Large intestine (tissue), 3 donors: ENCODE results near the gene TPD52L1. TPM values are rescaled to one million over a fixed set of nuclear protein-coding genes. Genes with fewer than 3 reads are reported as not detected.
"Not testable (repeated sequence)": the region's sequence is repeated elsewhere in the genome, so short reads cannot be mapped to it uniquely, and the experiment has no call there.

Source experiments
- DNase-seq, 2 donors: peaks; one replicate each; pipeline versions ENCODE4 v3.0.0 to v3.0.0-alpha.2; 2013
- H3K27ac ChIP-seq: one replicate; pipeline ENCODE4 v1.5.1; 2013; ENCODE audit warnings: low read length
- H3K27me3 ChIP-seq: 2 replicates; pipeline ENCODE4 v1.6.1; 2013; ENCODE audit warnings: low read length; ENCODE audit not compliant: control insufficient read depth, insufficient read depth
- H3K36me3 ChIP-seq: 2 replicates; pipeline ENCODE4 v1.6.1; 2013; ENCODE audit warnings: low read length; ENCODE audit not compliant: control insufficient read depth, insufficient read depth
- H3K4me1 ChIP-seq: one replicate; pipeline ENCODE4 v1.6.1; 2013; ENCODE audit warnings: low read length; ENCODE audit not compliant: control insufficient read depth, insufficient read depth
- H3K4me3 ChIP-seq: one replicate; pipeline ENCODE4 v1.5.1; 2013; ENCODE audit warnings: low read length
- H3K9me3 ChIP-seq: one replicate; pipeline ENCODE4 v1.6.1; 2013; ENCODE audit warnings: mild to moderate bottlenecking, low read depth, low read length, moderate library complexity; ENCODE audit not compliant: control insufficient read depth
- WGBS: methylation state at CpG from one replicate; pipeline ENCODE4 v1.1.5; 2013; ENCODE audit warnings: low lambda C conversion rate; ENCODE audit not compliant: insufficient coverage; 5-methylcytosine and 5-hydroxymethylcytosine counted together
- polyA plus RNA-seq: library from polyadenylated mRNA; unstranded; fragments of 120-200 nt; gene quantifications from one replicate; pipeline ENCODE4 v1.2.1, GENCODE V29; 2013

TPD52L1 gene
- polyA plus RNA-seq, 1 donor, result 53.4 TPM

- no peaks in the 10 kb centered on the region for H3K36me3 ChIP-seq
- no peaks in the 10 kb centered on the region for H3K4me1 ChIP-seq
- no peak overlapping the region for H3K27ac ChIP-seq
- peak; percentile 15 to 30 for DNase-seq
- H3K27me3 ChIP-seq, result no peaks in the 10 kb centered on the region
- H3K4me3 ChIP-seq, result no peak overlapping the region
- WGBS, result no CpG with 5 or more reads among the region's 1 CpG
- H3K9me3 ChIP-seq, result peaks cover 23% of the 10 kb centered on the region
Observed at GRCh38 chr6:125114248-125114858, 39.2 kb upstream of the TPD52L1 start.

- Histone ChIP-seq H3K36me3 (no peaks in the 10 kb centered on the region), H3K4me3 (no peak overlapping the region), H3K27me3 (no peaks in the 10 kb centered on the region), H3K27ac (no peak overlapping the region), H3K9me3 (peaks cover 18% of the 10 kb centered on the region), H3K4me1 (no peaks in the 10 kb centered on the region)
- 100% methylated on average over 1 of the region's 1 CpG for WGBS
- DNase-seq, result no peak
Observed at GRCh38 chr6:125116170-125116569, 37.4 kb upstream of the TPD52L1 start.

DNA sequence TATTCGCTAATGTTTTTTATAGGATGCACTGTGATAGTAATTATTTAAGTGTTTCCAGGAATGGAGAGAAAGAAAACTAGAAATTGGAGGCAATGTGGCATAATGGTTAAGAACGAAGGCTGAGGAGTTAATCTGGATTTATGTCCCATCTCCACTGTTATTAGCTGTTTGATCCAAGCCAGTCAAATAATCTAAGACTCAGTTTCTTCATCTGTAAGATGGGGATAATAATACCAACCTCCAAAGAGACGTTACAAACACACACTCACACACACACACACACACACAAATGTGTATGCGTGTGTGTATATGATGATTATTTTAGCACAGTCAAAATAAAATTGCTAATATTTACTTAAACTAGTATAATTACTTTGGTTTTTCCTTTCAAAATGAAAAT, 36.9 kb upstream of the TPD52L1 start:
- 100% methylated on average over 1 of the region's 4 CpGs for WGBS
- H3K9me3 ChIP-seq, result peaks cover 13% of the 10 kb centered on the region
- no peaks in the 10 kb centered on the region for H3K4me1 ChIP-seq
- no peaks in the 10 kb centered on the region for H3K27me3 ChIP-seq
- DNase-seq, result no peak
- H3K4me3 ChIP-seq, result no peak overlapping the region
- H3K27ac ChIP-seq, result no peak overlapping the region
- no peaks in the 10 kb centered on the region for H3K36me3 ChIP-seq

GRCh38 chr6:125117818-125118217, 35.8 kb upstream of the TPD52L1 start:
- WGBS, result no CpG with 5 or more reads among the region's 3 CpGs
- Histone ChIP-seq H3K4me3 (no peak overlapping the region), H3K36me3 (no peaks in the 10 kb centered on the region), H3K4me1 (no peaks in the 10 kb centered on the region), H3K27ac (no peak overlapping the region), H3K9me3 (peaks cover 2% of the 10 kb centered on the region), H3K27me3 (no peaks in the 10 kb centered on the region)
- DNase-seq, result no peak

DNA sequence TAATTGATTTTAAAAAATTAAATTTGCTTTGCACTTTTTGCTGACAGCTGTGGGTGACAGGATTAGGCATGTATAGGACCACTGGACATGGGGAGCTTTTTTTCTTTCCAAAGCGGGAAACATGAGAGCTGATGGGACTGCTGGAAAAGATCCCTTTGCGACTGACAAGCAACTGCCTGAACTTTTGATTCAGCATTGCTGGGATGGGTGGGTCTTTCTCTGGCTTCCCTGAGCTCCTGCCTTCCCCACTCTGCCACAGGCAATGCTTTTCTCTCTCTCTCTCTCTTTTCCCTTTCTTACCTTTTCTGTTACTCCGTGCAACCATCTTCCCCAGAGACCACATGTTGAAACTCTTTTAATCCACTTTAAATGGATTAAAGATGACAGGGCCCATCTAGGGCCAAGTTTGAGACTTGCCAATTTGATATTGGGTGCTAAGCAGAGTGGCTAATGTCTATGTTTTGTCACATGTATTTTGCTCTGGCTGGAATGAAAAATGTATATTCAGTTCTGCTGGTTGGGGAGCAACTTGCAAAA, 33.5 kb upstream of the TPD52L1 start:
- Histone ChIP-seq H3K27me3 (no peaks in the 10 kb centered on the region), H3K4me3 (no peak overlapping the region), H3K36me3 (no peaks in the 10 kb centered on the region), H3K27ac (no peak overlapping the region), H3K4me1 (no peaks in the 10 kb centered on the region), H3K9me3 (no peaks in the 10 kb centered on the region)
- WGBS, result no CpG with 5 or more reads among the region's 3 CpGs
- DNase-seq, result no peak

GRCh38 chr6:125121894-125122293, 31.7 kb upstream of the TPD52L1 start:
- no CpG with 5 or more reads among the region's 1 CpG for WGBS
- Histone ChIP-seq H3K4me3 (no peak overlapping the region), H3K4me1 (no peaks in the 10 kb centered on the region), H3K9me3 (peaks cover 6% of the 10 kb centered on the region), H3K27me3 (no peaks in the 10 kb centered on the region), H3K27ac (no peak overlapping the region), H3K36me3 (no peaks in the 10 kb centered on the region)
- no peak for DNase-seq

GRCh38 chr6:125123051-125123450, 30.5 kb upstream of the TPD52L1 start:
- no peaks in the 10 kb centered on the region for H3K4me1 ChIP-seq
- 83% methylated on average over 2 of the region's 3 CpGs for WGBS
- peaks cover 6% of the 10 kb centered on the region for H3K9me3 ChIP-seq

GRCh38 chr6:125123468-125124048, 30.0 kb upstream of the TPD52L1 start:
- no CpG with 5 or more reads among the region's 8 CpGs for WGBS
- H3K9me3 ChIP-seq, result peaks cover 6% of the 10 kb centered on the region

More at GRCh38 chr6:125123051-125123450, 30.5 kb upstream of the TPD52L1 start:
- H3K36me3 ChIP-seq, result no peaks in the 10 kb centered on the region
- DNase-seq, result no peak
- H3K27ac ChIP-seq, result no peak overlapping the region
- H3K4me3 ChIP-seq, result no peak overlapping the region
- no peaks in the 10 kb centered on the region for H3K27me3 ChIP-seq

DNA sequence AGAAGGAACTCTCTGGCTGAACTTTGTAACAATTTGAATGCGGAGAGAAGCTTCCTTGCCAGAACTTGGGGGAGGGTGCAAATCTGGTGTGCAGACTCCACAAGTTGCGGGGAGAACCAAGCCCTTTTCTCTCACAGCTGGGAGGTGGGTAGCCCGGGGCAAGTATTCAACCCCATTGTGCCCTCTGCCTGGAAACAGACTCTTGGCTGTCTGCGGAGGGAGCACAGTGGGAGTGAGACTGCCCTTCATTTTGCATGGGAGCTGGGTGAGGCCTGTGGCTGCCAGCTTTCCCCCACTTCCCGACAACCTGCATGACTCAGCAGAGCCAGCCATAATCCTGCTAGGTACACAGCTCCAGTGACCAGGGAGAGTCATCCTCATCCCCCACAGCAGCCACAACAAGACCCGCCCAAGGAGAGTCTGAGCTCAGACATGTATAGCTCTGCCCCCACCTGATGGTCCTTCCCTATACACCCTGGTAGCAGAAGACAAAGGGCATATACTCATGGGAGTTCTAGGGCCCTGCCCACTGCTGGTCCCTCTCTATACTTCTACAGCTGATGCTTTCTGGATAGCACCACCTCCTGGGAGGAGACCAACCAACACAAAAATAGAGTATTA, 29.4 kb upstream of the TPD52L1 start:
- no CpG with 5 or more reads among the region's 6 CpGs for WGBS
- Histone ChIP-seq H3K4me3 (no peak overlapping the region), H3K27ac (no peak overlapping the region), H3K9me3 (peaks cover 6% of the 10 kb centered on the region), H3K4me1 (no peaks in the 10 kb centered on the region), H3K27me3 (no peaks in the 10 kb centered on the region), H3K36me3 (no peaks in the 10 kb centered on the region)
- no peak for DNase-seq

More at GRCh38 chr6:125123468-125124048, 30.0 kb upstream of the TPD52L1 start:
- Histone ChIP-seq H3K27me3 (no peaks in the 10 kb centered on the region), H3K36me3 (no peaks in the 10 kb centered on the region), H3K27ac (no peak overlapping the region), H3K4me1 (no peaks in the 10 kb centered on the region), H3K4me3 (no peak overlapping the region)
- DNase-seq, result no peak

- no CpG with 5 or more reads among the region's 23 CpGs for WGBS
- H3K9me3 ChIP-seq, H3K27me3 ChIP-seq, DNase-seq, H3K4me1 ChIP-seq, H3K27ac ChIP-seq, H3K4me3 ChIP-seq, H3K36me3 ChIP-seq: not testable (repeated sequence)
Observed at GRCh38 chr6:125125856-125126255, 27.7 kb upstream of the TPD52L1 start.
